GM18507 (cell line): Measurements from ENCODE around the gene RENBP.

Experiments
- DNase-seq: peaks from one replicate; pipeline ENCODE4 v3.0.0; 2011; ENCODE audit warnings: low read depth; ENCODE audit not compliant: insufficient read length; ENCODE audit errors: extremely low spot score
- FAIRE-seq: peaks from 2 replicates; lab custom pipeline; 2011; peaks lifted over from hg19 to GRCh38; lab: Jason Lieb, UNC

RENBP gene

GRCh38 chrX:153903991-153904957 lies 40.2 kb downstream of the RENBP start, which contains the start of gene AVPR2:
Gene AVPR2 (plus strand): TSS chrX:153904673. CDS start chrX:153905146, 473 bp downstream.
- DNase-seq (no peak), FAIRE-seq (no peak)

DNA sequence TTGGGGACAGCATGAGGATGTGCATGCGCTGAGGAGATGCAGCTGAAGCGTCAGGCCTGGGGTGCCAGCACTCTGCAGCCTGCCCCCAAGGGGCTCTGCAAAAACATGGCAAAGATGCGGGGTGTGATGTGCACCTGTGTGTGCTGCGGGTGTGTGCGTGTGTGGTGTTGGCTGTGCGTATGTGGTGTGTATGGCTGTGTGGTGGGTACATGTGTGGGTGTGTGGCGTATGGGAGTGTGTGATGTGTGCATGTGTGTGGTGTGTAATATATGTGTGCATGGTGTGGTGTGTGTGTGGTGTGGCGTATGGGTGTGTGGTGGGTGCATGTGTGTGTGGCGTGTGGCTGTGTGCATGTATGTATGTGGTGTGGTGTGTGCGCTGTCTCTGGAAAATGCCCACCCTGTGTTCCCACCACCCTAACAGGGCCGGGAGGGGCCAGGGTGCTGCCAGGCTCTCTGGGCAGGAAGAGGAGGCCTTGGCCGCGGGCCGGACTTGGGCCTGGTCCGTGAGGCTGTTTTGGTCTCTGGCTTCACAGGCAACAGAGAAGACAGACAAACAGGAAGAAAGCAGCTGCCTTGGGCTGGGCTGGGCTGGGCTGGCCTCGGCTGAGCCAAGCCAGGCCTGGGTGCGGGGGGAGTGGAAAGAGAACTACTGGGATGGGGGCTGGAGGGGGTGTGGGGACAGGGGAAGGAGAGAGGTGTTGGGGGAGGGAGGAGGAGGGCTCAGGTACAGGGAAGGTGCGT lies 41.0 kb downstream of the RENBP start:
- FAIRE-seq (no peak), DNase-seq (no peak)

DNA sequence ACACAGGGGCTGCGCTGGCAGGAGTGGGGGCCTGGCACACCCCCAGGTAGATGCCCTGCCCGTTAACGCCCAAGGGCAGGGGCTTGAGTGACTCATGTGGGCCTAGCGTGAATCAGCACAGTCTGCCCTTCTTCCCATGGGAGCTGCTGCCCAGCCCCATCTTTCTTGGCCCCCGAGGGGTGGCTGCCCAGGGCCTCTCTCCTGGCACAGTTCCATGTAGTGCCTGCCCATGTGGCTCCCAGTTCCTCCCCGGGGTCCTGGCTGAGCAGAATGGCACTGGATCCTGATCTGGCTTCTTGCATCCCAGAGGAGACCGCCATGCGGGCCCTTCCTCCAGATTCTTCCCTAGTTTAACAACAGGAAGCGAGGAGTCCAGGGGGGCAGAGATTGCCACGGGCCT lies 42.1 kb downstream of the RENBP start:
- no peak for FAIRE-seq
- DNase-seq: no peak

- no peak for DNase-seq
- no peak for FAIRE-seq
Observed at GRCh38 chrX:153901753-153902140, 42.7 kb downstream of the RENBP start.

- peak; percentile 97 for FAIRE-seq
- DNase-seq: peak; percentile 37
Observed at GRCh38 chrX:153900831-153901752, 43.4 kb downstream of the RENBP start.

DNA sequence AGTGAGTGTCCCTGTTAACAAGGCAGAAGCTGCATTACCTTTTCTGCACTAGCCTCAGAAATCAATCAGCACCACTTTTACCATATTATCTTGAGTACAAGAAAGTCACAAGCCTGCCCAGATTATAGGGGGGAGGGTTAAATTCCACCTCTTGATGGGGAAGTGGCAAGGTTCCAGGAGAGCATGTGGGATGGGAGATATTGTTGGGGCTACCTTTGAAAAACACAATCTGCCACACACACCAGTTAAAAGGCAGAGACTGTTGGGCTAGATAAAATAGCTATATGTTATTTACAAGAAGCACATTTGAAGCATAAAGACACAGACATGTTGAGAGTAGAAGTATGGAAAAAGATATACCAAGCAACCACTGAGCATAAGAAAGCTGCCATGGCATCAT lies 46.5 kb downstream of the RENBP start:
- DNase-seq (no peak), FAIRE-seq (no peak)

- DNase-seq: no peak
- no peak for FAIRE-seq
Observed at GRCh38 chrX:153889123-153889522, 55.3 kb downstream of the RENBP start.

- DNase-seq (no peak), FAIRE-seq (peak; percentile 24)
Observed at GRCh38 chrX:153888344-153888743, 56.1 kb downstream of the RENBP start.

DNA sequence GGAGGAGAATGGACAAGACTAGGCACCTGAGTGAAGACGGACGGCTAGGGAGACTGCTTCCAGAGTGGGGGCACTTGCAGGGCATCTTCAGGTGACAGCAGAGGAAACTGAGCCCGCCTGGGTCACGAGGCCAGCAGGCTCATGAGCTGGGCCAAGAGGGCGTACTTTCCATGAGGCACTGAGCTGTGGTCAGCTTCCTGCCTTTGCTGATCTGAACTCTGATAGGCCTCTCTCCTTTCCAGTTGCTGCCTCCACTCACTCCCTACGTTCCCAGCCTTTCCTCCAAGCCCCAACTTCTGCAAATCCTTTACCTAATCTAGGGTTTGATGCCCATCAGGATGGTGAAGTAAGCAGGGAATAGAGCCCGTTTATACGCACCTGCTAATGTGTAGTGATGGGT lies 57.1 kb downstream of the RENBP start:
- DNase-seq: no peak
- no peak for FAIRE-seq

GRCh38 chrX:153886915-153887314 lies 57.5 kb downstream of the RENBP start:
- DNase-seq (no peak), FAIRE-seq (no peak)

DNA sequence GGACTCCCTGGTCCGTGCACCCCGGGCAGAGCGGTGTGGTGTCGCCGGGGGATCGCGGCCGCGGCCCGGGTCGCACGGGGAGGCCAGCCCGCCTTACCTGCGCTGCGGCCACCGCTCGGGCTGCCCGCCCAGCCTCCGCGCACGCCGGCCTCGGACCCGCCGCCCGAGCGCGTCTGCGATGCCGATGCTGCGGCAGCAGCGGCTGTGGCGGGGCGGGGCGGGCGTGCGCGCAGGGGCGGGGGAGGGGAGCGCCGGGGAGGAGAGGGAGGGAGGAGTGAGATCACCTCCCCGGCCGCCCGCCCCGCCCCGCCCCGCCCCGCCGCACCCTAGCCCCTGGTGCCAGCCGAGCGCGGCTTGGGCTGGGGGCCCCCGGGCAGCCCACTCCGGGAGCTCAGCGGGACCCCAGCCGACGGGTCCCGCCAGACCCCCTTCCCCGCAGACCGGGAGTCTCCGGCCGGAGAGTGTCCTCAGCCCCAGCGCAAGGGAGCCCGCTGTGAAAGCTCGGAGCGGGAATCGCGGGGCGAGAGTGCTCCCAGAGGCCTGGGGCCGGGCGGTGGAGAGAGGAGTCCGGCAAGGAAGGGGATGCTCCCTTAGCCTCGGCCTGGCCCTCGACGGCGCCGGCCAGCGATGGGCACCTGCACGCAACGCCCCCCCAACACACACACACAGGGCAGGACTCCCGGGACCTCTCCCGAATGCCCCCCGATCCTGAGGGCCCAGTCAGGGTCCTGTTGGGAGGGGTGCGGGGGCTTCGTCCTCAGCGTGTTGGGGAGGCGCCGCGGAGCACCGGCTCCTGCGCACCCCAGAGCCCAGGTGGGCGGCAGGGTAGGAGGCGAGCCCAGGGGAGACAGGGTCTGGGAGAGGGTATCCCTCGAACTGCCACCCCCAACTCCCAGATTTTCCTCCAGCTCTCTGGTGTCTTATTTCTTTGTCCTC lies 58.2 kb downstream of the RENBP start, which contains the start of gene L1CAM:
Gene L1CAM, minus strand, starts transcription at position 206 of the 936 bp plus-strand sequence. CDS start 10,337 bp downstream, outside the sequence.
- FAIRE-seq (no peak), DNase-seq (no peak)
